GM12878 (cell line): Measurements from ENCODE around the gene FEV. TPM values are rescaled to one million over a fixed set of nuclear protein-coding genes. Genes with fewer than 3 reads are reported as not detected.

ENCODE experiments used
- ATAC-seq: fragments of 200-7000 bp; cut with Tn5 transposase; 3 replicates; pipeline ENCODE4 v1.9.1; 2020; ENCODE audit warnings: mild to moderate bottlenecking, moderate library complexity
- BruUV-seq: library from RNA; stranded (reverse); fragments of 400-500 nt; replicated peaks from 2 replicates; lab custom pipeline; 2021; lab: Mats Ljungman, UMichigan
- CTCF ChIA-PET: fragments of 300-600 bp; sonication (Branson Sonifier 250); formaldehyde crosslinking; extraction: SDS; loops from one replicate; lab custom pipeline; 2021; ENCODE audit warnings: inconsistent platforms; lab: Yijun Ruan, JAX
- POLR2A ChIA-PET: fragments of 350-600 bp; formaldehyde crosslinking; extraction: SDS; loops from one replicate; lab custom pipeline; 2021; ENCODE audit warnings: inconsistent platforms; lab: Charles Lee
- RAD21 ChIA-PET: fragments of 300-600 bp; sonication (Branson Sonifier 250); formaldehyde crosslinking; loops from one replicate; lab custom pipeline; 2023; ENCODE audit warnings: antibody characterized with exemption; ENCODE audit not compliant: unreplicated experiment; lab: Charles Lee
- SMC1A ChIA-PET: fragments of 300-600 bp; sonication (Branson Sonifier 250); formaldehyde crosslinking; loops from one replicate; lab custom pipeline; 2023; ENCODE audit not compliant: unreplicated experiment, uncharacterized antibody; lab: Charles Lee
- DNase-seq: peaks from one replicate; pipeline ENCODE4 v3.0.0-alpha.2; 2011; ENCODE audit warnings: low read depth, low spot score
- FAIRE-seq: peaks from 3 replicates; lab custom pipeline; 2011; peaks lifted over from hg19 to GRCh38; lab: Jason Lieb, UNC
- H2AFZ ChIP-seq: 2 replicates; pipeline ENCODE4 v1.6.0; 2011; ENCODE audit warnings: low read depth, low read length, control low read depth; ENCODE audit not compliant: control insufficient read depth
- H3K27ac ChIP-seq: 2 replicates; pipeline ENCODE4 v1.5.1; 2011; ENCODE audit warnings: control low read depth; ENCODE audit not compliant: control insufficient read depth, insufficient read depth
- H3K27me3 ChIP-seq, 2 experiments: replicated peaks in 1 of 2; 2 replicates each; pipeline versions ENCODE4 v1.6.0 to v1.6.1; 2011; ENCODE audit warnings: low read length in 1 of 2; ENCODE audit not compliant: control insufficient read depth in 2 of 2, insufficient read depth in 2 of 2
- H3K36me3 ChIP-seq, 2 experiments: 2 replicates each; pipeline ENCODE4 v1.5.1; 2011; ENCODE audit warnings: low read length in 1 of 2; ENCODE audit not compliant: control insufficient read depth in 2 of 2, insufficient read depth in 2 of 2
- H3K4me1 ChIP-seq: 2 replicates; pipeline ENCODE4 v1.6.1; 2011; ENCODE audit warnings: mild to moderate bottlenecking, low read length, moderate library complexity, mixed read lengths; ENCODE audit not compliant: control insufficient read depth, insufficient read depth
- H3K4me2 ChIP-seq: 2 replicates; pipeline ENCODE4 v1.6.0; 2011; ENCODE audit warnings: control low read depth; ENCODE audit not compliant: control insufficient read depth, insufficient read depth
- H3K4me3 ChIP-seq: fragments of 200-600 bp; sonication (generic); 2 replicates; pipeline ENCODE4 v1.5.1; 2016
- H3K79me2 ChIP-seq: 2 replicates; pipeline ENCODE4 v1.6.0; 2011; ENCODE audit warnings: low read length; ENCODE audit not compliant: control insufficient read depth, insufficient read depth
- H3K9ac ChIP-seq: 2 replicates; pipeline ENCODE4 v1.8.0; 2011; ENCODE audit warnings: low read length, control low read depth, mixed read lengths; ENCODE audit not compliant: control insufficient read depth, insufficient read depth
- H3K9me3 ChIP-seq: replicated peaks from 3 replicates; pipeline ENCODE4 v1.5.1; 2011; ENCODE audit warnings: mild to moderate bottlenecking, low read length; ENCODE audit not compliant: control insufficient read depth, insufficient read depth
- H4K20me1 ChIP-seq: 2 replicates; pipeline ENCODE4 v1.6.0; 2011; ENCODE audit not compliant: control insufficient read depth, insufficient read depth
- BRCA1 ChIP-seq: IDR thresholded peaks from 2 replicates; pipeline ENCODE4 v1.6.1; 2011; ENCODE audit warnings: low read depth, low read length, improper control_type of control experiment
- CREB1 ChIP-seq: IDR thresholded peaks from 2 replicates; pipeline ENCODE4 v1.6.1; 2012; ENCODE audit warnings: low read depth, mild to moderate bottlenecking, inconsistent platforms
- EGR1 ChIP-seq, 2 experiments: IDR thresholded peaks; 1 replicate in 1 of 2; 2 replicates in 1 of 2; pipeline ENCODE4 v1.6.1; 2011 to 2012; ENCODE audit warnings: low read depth in 2 of 2, low read length in 2 of 2, borderline replicate concordance in 1 of 2, mild to moderate bottlenecking in 1 of 2, moderate library complexity in 1 of 2
- HSF1 ChIP-seq: fragments of 150-350 bp; IDR thresholded peaks from 2 replicates; pipeline ENCODE4 v1.6.1; 2014; ENCODE audit warnings: mild to moderate bottlenecking, low read depth, low read length
- NR2F1 ChIP-seq: fragments of 450-650 bp; conservative IDR thresholded peaks from 2 replicates; pipeline ENCODE4 v1.6.1; 2017; ENCODE audit warnings: mild to moderate bottlenecking
- RAD21 ChIP-seq: IDR thresholded peaks from 2 replicates; pipeline ENCODE4 v1.6.1; 2011; ENCODE audit warnings: mild to moderate bottlenecking, low read depth, low read length, moderate library complexity; ENCODE audit not compliant: insufficient read depth
- RELA ChIP-seq: fragments of 450-650 bp; IDR thresholded peaks from 2 replicates; pipeline ENCODE4 v1.8.0; 2014; ENCODE audit warnings: borderline replicate concordance; ENCODE audit not compliant: partially characterized antibody
- SKIL ChIP-seq: fragments of 450-650 bp; IDR thresholded peaks from 2 replicates; pipeline ENCODE4 v1.6.1; 2017; ENCODE audit warnings: mild to moderate bottlenecking, low read depth, inconsistent platforms; ENCODE audit not compliant: poor library complexity, severe bottlenecking
- SREBF1 ChIP-seq: IDR thresholded peaks from 2 replicates; pipeline ENCODE4 v1.6.1; 2012; ENCODE audit warnings: mild to moderate bottlenecking, low read length
- SRF ChIP-seq, 2 experiments: IDR thresholded peaks; 2 replicates each; pipeline ENCODE4 v1.6.1; 2011; ENCODE audit warnings: low read depth in 2 of 2, low read length in 2 of 2, mild to moderate bottlenecking in 1 of 2, moderate library complexity in 1 of 2
- TAF1 ChIP-seq: IDR thresholded peaks from 2 replicates; pipeline ENCODE4 v1.6.1; 2011; ENCODE audit warnings: mild to moderate bottlenecking, low read depth, low read length, borderline replicate concordance
- USF1 ChIP-seq: IDR thresholded peaks from 2 replicates; pipeline ENCODE4 v1.6.1; 2011; ENCODE audit warnings: borderline replicate concordance, low read depth, mild to moderate bottlenecking, moderate library complexity, mixed read lengths, low read length; ENCODE audit not compliant: insufficient read depth; ENCODE audit errors: extremely low read length
- WGBS: methylation state at CpG from one replicate; pipeline ENCODE4 v1.1.6; 2016; ENCODE audit warnings: low lambda C conversion rate; ENCODE audit not compliant: insufficient replicate concordance, insufficient coverage; ENCODE audit errors: missing lambda C conversion rate; 5-methylcytosine and 5-hydroxymethylcytosine counted together
- in situ Hi-C: fragments of 300-500 bp; cut with MboI; formaldehyde crosslinking; loops from 9 replicates; pipeline ENCODE4 v1.14.3; 2018; ENCODE audit warnings: mixed read lengths
- intact Hi-C: fragments of 100-400 bp; cut with micrococcal nuclease; formaldehyde crosslinking; loops from one replicate; pipeline ENCODE4 v1.14.2; 2022; ENCODE audit not compliant: unreplicated experiment
- polyA plus RNA-seq, 11 experiments: library from polyadenylated mRNA; depleted of rRNA in 4 of 11; unstranded in 6 of 11; stranded (reverse) in 5 of 11; fragments of >200 nt; fragmentation: Nextera tagmentation in 4 of 11; fragmentation: Illumina TruSeq in 1 of 11; extraction: Ambion mirVana in 4 of 11; extraction: Trizol in 1 of 11; gene quantifications; 1 replicate in 1 of 11; 2 replicates in 10 of 11; pipeline versions ENCODE4 v1.2.1 to v1.2.3, GENCODE V29; 2011 to 2016; ENCODE audit warnings: inconsistent platforms in 2 of 11, missing spikeins in 2 of 11, low read depth in 1 of 11
- total RNA-seq, 4 experiments: library from RNA; depleted of rRNA in 3 of 4; stranded (reverse); fragments of >200 nt in 3 of 4; fragmentation: Illumina TruSeq in 1 of 4; extraction: Trizol in 1 of 4; gene quantifications; 2 replicates each; pipeline versions ENCODE4 v1.2.1 to v1.2.3, GENCODE V29; 2013 to 2021

FEV gene
- total and polyA plus RNA-seq, 10 of the 15 experiments (the other 5 are each of a cell fraction or from before 2014, with no cell fraction given), result not detected

GRCh38 chr2:218999021-218999880 is 14.3 kb upstream of the FEV start:
- Histone ChIP-seq H3K9me3 (no peaks in the 10 kb centered on the region), H3K36me3 (no peaks in the 10 kb centered on the region), H4K20me1 (no peaks in the 10 kb centered on the region), H3K79me2 (no peaks in the 10 kb centered on the region), H3K4me3 (no peak overlapping the region), H2AFZ (no peak overlapping the region), H3K27me3 (peaks cover 15 to 23% of the 10 kb centered on the region in 2 experiments), H3K4me1 (no peaks in the 10 kb centered on the region), H3K4me2 (no peak overlapping the region), H3K9ac (no peak overlapping the region), H3K27ac (no peak overlapping the region)
- no peak for ATAC-seq
- ChIA-PET POLR2A (no interaction called here), CTCF (interaction anchor here (0.7 kb wide), 1 partner anchor 1628 kb away, joined by 3 read pairs; no protein-coding TSS in a partner anchor), SMC1A (no interaction called here), RAD21 (no interaction called here)
- FAIRE-seq, result no peak
- DNase-seq, result no peak
- in situ Hi-C loops, result no loop called here
- 17% methylated on average over 9 of the region's 10 CpGs for WGBS
- BruUV-seq, result no TSS peak
- intact Hi-C loops, result no loop called here
- TF ChIP-seq NR2F1, result no peak
- TF ChIP-seq SRF (IDR thresholded peaks at IDR 0.05; ENCODE audit: low read depth in 2 of 2, low read length in 2 of 2), result no peak
- TF ChIP-seq EGR1 (IDR thresholded peaks at IDR 0.05; ENCODE audit: borderline replicate concordance in 1 of 2, low read depth in 2 of 2, low read length in 2 of 2), result no peak
- no peak for TF ChIP-seq HSF1
- TF ChIP-seq RAD21, result no peak
- no peak for TF ChIP-seq RELA
- TF ChIP-seq TAF1, result no peak
- no peak for TF ChIP-seq BRCA1
- TF ChIP-seq SREBF1, result no peak
- no peak for TF ChIP-seq CREB1
- no peak for TF ChIP-seq USF1
- TF ChIP-seq SKIL, result no peak
